Inflammatory macrophage treated with lipopolysaccharide for 1 hour (primary cell): Measurements from ENCODE around the gene DSN1.
A peak's percentile ranks its signal among the peaks of the same experiment; 100 is the strongest.
"Not testable (repeated sequence)": the region's sequence is repeated elsewhere in the genome, so short reads cannot be mapped to it uniquely, and the experiment has no call there.

Experiments
- DNase-seq, 2 donors: peaks; one replicate each; pipeline ENCODE4 v3.0.0-alpha.2; 2020 to 2022

Gene DSN1

GRCh38 chr20:36773597-36774390 lies at the start of gene DSN1:
TSS of gene DSN1 (minus strand) at chr20:36773763. CDS start at chr20:36771458, 2,305 bp downstream.
- DNase-seq, result peak; percentile 94 to 100

DNA sequence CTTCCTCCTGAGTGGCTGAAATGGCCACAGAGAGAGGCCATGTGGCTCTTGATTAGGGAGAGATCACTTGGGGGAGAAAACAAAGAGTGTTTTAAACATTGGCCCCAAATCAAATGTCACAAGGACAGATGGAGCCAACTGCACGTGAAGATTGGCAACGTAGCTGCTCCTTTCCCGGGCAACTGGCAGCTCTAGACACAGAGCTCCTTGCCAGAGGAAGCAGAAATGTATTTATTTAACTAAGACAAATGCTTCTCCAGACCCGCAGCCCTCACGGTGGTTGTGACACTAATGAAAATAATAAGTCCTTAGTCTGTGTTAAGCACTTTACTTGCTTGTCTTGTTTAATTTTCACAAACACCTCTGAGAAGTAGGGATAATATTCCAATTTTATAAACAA lies 49.6 kb upstream of the DSN1 start:
- no peak for DNase-seq

DNA sequence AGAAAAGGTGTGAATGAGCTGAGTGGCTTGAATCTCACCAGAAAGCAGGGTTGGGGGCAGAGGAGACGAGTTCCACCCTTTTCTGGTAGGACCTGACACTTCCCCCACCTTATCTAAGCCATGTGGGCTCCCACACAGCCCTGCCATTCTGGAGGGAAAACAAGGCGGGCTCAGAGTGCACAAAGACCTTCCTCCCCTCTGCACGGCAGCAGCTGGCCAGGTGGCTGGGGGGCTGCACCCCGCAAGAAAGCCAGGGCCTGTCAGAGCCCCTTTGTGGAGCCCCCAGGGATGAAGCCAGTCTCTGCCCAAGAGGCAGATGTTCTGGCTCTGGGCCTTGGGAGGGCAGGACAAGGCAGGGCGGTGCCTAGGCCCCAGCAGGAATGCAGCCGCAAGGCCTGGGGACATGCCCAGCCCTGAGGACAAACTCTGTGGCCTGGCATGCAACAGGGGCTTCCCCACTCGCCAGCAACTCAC lies 48.4 kb upstream of the DSN1 start:
- DNase-seq, result no peak

DNA sequence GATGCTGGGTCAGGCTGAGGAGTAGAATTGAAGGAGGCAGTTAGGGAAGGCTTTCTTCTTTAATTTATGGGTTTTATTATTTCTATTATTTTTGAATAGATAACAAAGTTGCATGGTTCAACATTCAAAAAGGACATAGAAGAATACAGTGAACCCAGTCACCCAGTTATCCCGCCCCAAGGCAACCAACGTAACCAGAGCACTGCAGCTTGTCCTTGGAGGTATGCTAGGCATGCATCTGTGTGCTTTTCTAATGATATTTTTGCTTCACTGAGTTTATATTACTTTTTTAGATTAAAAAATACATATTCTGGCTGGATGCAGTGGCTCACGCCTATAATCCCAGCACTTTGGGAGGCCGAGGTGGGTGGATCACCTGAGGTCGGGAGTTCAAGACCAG lies 47.4 kb upstream of the DSN1 start:
- no peak for DNase-seq

DNA sequence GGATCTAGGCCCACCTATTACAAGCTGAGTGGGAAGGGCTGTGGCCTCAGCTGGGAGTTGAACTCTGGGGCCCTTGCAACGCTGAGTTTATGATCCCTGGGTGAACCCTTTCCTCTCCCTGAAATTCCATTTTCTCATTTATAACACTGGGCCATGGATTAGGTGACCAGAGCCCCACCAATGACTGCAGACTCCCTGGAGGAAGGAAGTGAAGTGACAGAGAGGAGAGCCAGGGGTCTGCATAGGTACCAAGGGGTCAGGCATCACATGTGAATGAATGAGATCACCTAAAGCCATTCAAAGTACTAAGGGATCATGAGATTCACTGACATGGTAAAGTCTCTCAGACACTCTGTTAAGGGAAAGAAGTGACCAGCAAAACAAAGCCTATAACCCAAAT lies 46.5 kb upstream of the DSN1 start:
- DNase-seq, result no peak

- no peak for DNase-seq
Observed at GRCh38 chr20:36819659-36820058, 46.1 kb upstream of the DSN1 start.

- DNase-seq, result no peak
Observed at GRCh38 chr20:36818861-36819260, 45.3 kb upstream of the DSN1 start.

- DNase-seq, result no peak
Observed at GRCh38 chr20:36818185-36818584, 44.6 kb upstream of the DSN1 start.

GRCh38 chr20:36817496-36817895 lies 43.9 kb upstream of the DSN1 start:
- DNase-seq, result no peak

GRCh38 chr20:36815454-36816091 lies 42.0 kb upstream of the DSN1 start:
- no peak for DNase-seq

DNA sequence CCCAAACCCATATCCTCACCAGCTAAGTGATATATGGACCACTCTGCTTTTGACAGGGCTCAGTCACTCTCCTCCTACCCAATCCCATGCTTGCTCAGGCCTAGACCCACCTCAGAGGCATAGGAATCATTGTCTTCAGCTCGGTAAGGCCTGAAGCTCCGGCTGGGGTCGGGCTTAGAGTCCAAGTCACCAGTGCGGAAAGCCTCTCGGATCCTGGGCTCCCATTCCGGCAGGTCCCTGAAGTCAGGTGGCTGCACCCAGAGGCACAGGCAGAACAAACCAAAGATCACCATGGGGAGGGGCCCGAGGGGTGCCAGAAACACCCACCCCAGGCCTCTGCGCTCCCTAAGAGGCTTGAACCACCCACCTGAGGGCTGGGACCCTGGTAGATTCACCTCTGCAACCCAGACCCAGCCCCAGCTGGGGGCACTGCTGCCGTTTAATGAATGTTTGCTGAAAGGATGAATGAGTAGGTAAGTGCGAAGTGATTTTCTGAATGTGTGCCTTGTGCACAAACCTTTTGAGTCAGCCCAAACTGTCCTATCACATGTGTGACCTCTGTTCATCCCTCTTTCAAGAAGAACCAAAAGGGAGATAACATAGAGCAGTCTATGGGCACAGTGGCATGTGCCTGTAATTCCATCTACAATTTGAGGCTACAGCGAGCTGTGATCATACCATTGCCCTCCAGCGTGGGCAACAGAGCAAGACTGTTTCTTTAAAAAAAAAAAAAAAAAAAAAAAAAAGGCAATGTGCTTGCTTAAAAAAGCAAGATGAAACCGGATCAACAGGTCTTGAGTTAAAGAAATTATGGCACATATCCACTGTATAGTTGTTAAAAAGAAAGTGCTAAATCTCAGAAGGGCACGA lies 39.3 kb upstream of the DSN1 start:
- no peak for DNase-seq

DNA sequence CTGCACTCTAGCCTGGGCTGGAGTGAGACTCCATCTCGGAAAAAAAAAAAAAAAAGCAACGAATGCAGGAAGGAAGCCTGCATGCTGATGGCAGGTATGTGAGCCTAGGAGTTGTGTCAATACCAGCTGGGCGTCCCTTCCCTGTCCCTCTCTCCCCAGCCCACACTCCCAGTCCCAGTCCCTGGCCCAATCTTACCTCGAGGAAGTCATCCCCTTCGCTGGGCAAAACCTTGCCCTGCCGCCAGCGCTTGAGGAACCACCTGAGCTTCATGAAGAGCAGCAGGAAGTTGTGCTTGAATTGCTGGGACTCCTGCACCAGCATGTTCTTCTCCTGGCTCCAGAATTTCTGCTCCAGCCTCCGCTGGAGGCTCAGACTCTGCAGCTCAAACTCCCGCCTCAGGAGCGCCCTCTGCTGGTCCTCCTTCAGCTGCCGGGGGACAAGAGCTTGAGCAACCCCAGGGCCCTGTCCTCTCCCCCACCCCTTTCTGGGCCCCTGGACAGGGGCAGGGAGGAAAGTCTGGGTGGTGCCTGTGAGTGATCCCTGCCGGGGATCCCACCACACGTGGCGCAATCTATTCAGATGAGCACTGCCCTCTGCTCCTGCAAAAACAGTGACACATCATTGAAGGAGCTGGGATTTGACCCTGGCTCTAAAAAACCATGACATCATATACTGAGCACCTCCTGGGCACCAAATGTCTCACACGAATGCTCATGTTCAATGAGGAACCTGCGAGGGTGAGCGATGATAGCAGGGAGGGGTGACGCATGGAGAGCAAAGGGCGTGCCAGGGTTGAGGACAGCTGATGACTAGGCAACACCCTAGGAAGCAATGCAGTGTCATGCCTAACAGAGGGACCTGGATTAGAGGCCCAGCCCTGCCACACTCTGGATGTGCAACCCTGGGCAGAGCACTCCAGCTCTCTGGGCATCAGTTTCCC lies 35.0 kb upstream of the DSN1 start:
- peak; percentile 93 to 98 for DNase-seq

- DNase-seq, result no peak
Observed at GRCh38 chr20:36806049-36806448, 32.5 kb upstream of the DSN1 start.

DNA sequence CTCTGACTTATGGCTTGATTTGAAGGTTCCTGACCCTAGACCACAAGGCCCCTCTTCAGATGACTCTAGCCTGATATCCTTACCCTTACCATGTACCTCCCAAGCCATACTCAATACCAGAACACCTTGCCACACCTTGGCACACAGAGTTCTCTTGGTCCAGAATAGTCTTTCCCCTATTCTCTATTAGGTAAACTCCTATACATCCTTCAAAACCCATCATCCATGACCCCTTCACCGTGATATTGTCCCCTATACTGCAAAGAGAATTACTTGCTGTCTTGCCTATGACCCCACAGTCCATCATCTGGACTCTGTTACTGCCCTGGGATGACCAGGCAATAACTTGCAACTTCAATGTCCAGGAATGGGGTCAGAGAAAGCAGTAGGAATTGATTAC lies 31.8 kb upstream of the DSN1 start:
- DNase-seq, result no peak

DNA sequence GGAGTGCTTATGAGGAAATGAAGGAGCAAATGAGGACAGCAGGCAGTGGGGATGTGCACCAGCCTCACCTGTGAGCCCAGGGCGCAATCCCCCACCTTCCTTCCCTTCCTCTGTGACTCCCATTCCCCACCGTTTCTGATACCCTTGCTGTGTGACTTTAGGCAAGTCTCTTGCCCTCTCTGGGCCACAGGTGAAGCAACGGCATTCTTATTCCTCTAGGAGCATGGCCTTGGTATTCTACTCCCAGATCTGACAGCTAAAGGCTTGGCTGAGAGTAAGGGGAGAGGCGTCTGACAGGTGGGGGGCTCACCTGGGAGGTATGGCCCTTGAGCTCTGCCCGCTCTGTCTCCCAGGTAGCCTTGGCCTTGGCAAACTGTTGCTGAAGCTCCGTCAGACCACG lies 30.9 kb upstream of the DSN1 start:
- no peak for DNase-seq

DNA sequence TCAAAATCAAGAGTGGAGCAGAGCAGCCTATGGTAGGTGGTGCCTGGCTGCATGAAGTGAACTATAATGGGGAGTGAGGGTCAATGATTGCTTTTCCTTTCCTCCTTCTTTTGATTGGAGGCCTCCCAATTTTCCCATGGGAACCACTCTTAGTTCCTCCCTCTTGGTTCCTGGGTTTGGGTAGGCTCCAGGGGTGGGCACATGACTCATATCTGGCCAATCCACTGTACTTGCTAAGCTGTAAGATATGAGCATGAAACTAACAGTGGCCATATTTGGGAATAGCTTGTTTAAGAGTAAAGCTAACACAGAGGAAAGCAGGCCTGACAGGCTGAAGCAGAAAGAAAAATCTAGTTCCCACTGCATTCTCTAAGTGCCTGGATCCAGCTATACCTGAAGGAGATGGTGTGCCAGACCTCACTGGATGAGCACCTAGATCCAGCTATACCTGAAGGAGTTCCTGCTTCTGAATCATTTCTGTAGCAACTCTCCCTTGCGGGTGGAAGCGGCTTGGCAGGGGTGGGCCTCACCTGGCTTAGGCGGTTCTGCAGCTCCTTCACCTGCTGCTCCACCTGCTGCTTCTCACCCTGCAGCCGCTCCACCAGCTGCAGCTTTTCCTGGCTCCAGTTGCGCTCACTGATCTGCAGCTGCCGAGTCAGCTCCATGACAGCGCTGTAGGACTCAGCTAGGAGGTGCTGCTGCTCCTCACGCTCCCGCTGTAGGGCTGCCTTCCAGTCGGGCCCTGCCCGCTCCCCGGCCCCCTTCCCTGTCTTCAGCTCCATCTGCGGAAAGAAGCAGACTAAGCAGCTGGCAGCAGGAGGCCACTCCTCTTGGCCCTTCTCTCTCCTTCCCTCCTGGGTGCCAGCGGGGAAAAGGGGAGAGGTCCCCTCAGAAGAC lies 29.0 kb upstream of the DSN1 start:
- no peak for DNase-seq

DNA sequence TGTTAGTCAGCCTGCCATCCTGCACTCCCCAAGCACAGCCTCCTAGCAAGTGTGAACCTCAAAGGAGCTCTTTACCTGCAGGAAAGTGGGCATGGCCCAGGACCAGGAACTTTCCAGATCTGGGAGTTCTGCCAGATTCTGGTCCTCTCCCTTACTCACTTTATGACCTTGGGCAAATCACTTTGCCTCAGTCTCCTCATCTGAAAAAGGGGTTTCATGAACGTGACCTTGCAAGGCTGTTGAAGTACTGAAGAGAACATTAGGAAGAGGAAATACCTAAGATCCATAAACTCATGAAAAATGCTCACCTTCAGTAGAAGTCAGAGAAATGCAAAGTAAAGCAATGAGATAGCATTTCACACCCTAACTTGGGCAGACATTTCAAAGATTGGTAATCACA lies 26.8 kb upstream of the DSN1 start:
- DNase-seq, result no peak

GRCh38 chr20:36799313-36799712 lies 25.8 kb upstream of the DSN1 start:
- DNase-seq, result not testable (repeated sequence)

DNA sequence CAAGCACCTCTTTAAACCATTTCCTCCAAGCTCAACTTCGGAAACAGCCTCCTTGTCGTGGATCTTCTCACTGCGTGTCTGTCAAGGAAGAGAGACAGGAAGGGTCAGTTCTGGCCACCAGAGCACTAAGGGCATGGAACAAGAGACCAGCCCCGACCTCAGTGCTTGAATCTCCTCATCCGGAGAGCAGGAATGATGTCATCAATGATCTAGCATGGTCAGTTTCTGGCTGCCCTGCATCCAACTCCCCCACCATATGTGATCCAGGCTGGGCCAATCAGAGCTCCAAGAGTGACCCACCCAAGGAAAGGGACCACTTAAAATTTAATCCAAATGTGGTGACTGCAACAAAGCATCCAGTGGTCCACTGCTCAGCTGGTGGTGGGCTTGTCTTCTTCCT lies 23.3 kb upstream of the DSN1 start:
- no peak for DNase-seq

- DNase-seq, result no peak
Observed at GRCh38 chr20:36796117-36796516, 22.6 kb upstream of the DSN1 start.

DNA sequence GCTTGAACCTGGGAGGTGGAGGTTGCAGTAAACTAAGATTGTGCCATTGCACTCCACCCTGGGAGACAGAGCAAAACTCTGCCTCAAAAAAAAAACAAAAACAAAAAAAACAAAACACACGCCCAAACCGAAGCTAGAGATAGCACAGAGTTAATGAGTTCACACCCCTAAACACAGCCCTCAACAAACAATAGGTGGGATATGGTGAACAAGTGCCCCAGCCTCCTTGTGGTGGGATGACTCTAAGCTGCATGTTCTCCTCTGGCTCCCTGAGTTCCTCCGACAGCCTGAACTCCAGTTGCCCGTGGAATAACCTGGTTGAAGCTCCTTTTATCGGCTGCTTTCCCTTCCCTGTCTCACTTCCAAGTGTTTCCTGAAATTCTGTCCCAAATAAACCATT lies 22.1 kb upstream of the DSN1 start:
- DNase-seq, result no peak
